K562 (cell line): Measurements from ENCODE around the gene C19orf85. TPM values are rescaled to one million over a fixed set of nuclear protein-coding genes. Genes with fewer than 3 reads are reported as not detected.

Experiments used
- CGGBP1 ChIP-seq: fragments of 250-450 bp; sonication (Bioruptor Pico); IDR thresholded peaks from 2 replicates; pipeline ENCODE4 v1.9.0; 2021; ENCODE audit warnings: mild to moderate bottlenecking
- GATAD2B ChIP-seq: fragments of 450-650 bp; IDR thresholded peaks from 2 replicates; pipeline ENCODE4 v1.6.1; 2017; ENCODE audit warnings: mild to moderate bottlenecking, borderline replicate concordance
- MEF2A ChIP-seq: IDR thresholded peaks from 2 replicates; pipeline ENCODE4 v1.6.1; 2011; ENCODE audit warnings: low read depth, mild to moderate bottlenecking, low read length, moderate library complexity; ENCODE audit not compliant: control insufficient read depth
- MLX ChIP-seq, 2 experiments: fragments of 450-650 bp in 1 of 2; sonication (generic) in 1 of 2; formaldehyde crosslinking; conservative IDR thresholded peaks; 2 replicates each; pipeline versions ENCODE4 v1.4.0 to v1.8.1; 2020 to 2022; ENCODE audit warnings: mild to moderate bottlenecking in 1 of 2, missing genetic modification reagents in 1 of 2
- MTA3 ChIP-seq: fragments of 450-650 bp; formaldehyde crosslinking; IDR thresholded peaks from 2 replicates; pipeline ENCODE4 v1.6.1; 2017; ENCODE audit warnings: mild to moderate bottlenecking, borderline replicate concordance
- MXD1 ChIP-seq: fragments of 250-450 bp; sonication (Bioruptor Pico); IDR thresholded peaks from 2 replicates; pipeline ENCODE4 v1.8.0; 2021; ENCODE audit warnings: borderline replicate concordance, mild to moderate bottlenecking, moderate library complexity; ENCODE audit not compliant: poor library complexity, severe bottlenecking
- NFRKB ChIP-seq: fragments of 450-650 bp; IDR thresholded peaks from 2 replicates; pipeline ENCODE4 v1.6.1; 2016; ENCODE audit warnings: low read depth
- NRF1 ChIP-seq, 2 experiments: fragments of 450-650 bp; IDR thresholded peaks in 1 of 2; conservative IDR thresholded peaks in 1 of 2; 2 replicates each; pipeline ENCODE4 v1.6.1; 2014; ENCODE audit warnings: mild to moderate bottlenecking in 2 of 2
- PKNOX1 ChIP-seq: fragments of 450-650 bp; IDR thresholded peaks from 2 replicates; pipeline ENCODE4 v1.6.1; 2016
- POLR2H ChIP-seq: IDR thresholded peaks from 2 replicates; pipeline ENCODE4 v1.6.1; 2016; ENCODE audit warnings: missing genetic modification characterization, low read depth, mild to moderate bottlenecking, control low read depth, missing compliant biosample characterization, moderate library complexity
- RNF219 ChIP-seq: fragments of 250-450 bp; sonication (Bioruptor Pico); IDR thresholded peaks from 2 replicates; pipeline ENCODE4 v1.5.0; 2022; ENCODE audit warnings: mild to moderate bottlenecking
- SUPT5H ChIP-seq: fragments of 450-650 bp; IDR thresholded peaks from 2 replicates; pipeline ENCODE4 v1.6.1; 2016
- THRB ChIP-seq: fragments of 450-650 bp; formaldehyde crosslinking; conservative IDR thresholded peaks from 2 replicates; pipeline ENCODE4 v1.4.0; 2022; ENCODE audit warnings: mild to moderate bottlenecking, missing genetic modification characterization
- XRCC5 ChIP-seq: fragments of 200-400 bp; formaldehyde crosslinking; IDR thresholded peaks from 2 replicates; pipeline ENCODE4 v1.6.1; 2017; ENCODE audit warnings: low read depth, mild to moderate bottlenecking, low read length
- YBX1 ChIP-seq: fragments of 450-650 bp; IDR thresholded peaks from 2 replicates; pipeline ENCODE4 v1.7.1; 2016; ENCODE audit warnings: mild to moderate bottlenecking
- ZNF398 ChIP-seq: fragments of 250-450 bp; sonication (Bioruptor Pico); IDR thresholded peaks from 2 replicates; pipeline ENCODE4 v1.8.0; 2021; ENCODE audit warnings: moderate library complexity, mild to moderate bottlenecking, inconsistent platforms
- ZNF76 ChIP-seq: fragments of 250-450 bp; sonication (Bioruptor Pico); IDR thresholded peaks from 2 replicates; pipeline ENCODE4 v1.4.0; 2020; ENCODE audit warnings: mild to moderate bottlenecking, moderate library complexity, borderline replicate concordance
- ZNF766 ChIP-seq: fragments of 200-800 bp; sonication (Bioruptor generic); conservative IDR thresholded peaks from 2 replicates; pipeline ENCODE4 v1.6.1; 2016; ENCODE audit warnings: missing genetic modification characterization, missing compliant biosample characterization
- polyA plus RNA-seq, 8 experiments: library from polyadenylated mRNA; depleted of rRNA in 4 of 8; stranded (reverse) in 5 of 8; unstranded in 3 of 8; fragments of >200 nt; fragmentation: Nextera tagmentation in 2 of 8; fragmentation: Illumina TruSeq in 1 of 8; extraction: Ambion mirVana in 2 of 8; extraction: Trizol in 1 of 8; gene quantifications; 2 replicates each; pipeline versions ENCODE4 v1.2.1 to v1.2.3, GENCODE V29; 2011 to 2014; ENCODE audit warnings: inconsistent platforms in 1 of 8, missing spikeins in 1 of 8
- total RNA-seq, 7 experiments: library from RNA; depleted of rRNA in 6 of 7; stranded (reverse); fragments of >200 nt in 6 of 7; fragmentation: Illumina TruSeq in 2 of 7; extraction: Trizol in 2 of 7; gene quantifications; 2 replicates each; pipeline versions ENCODE4 v1.2.1 to v1.2.3, GENCODE V29; 2011 to 2021; ENCODE audit warnings: low replicate concordance in 1 of 7

C19orf85 gene
- total and polyA plus RNA-seq, 9 of the 15 experiments (the other 6 are each of a cell fraction or from before 2014, with no cell fraction given): not detected

- TF ChIP-seq YBX1 (no peak), MTA3 (peak; percentile 49; the same call in 1 of the 2 replicates), NRF1 (conservative IDR thresholded peaks at IDR 0.05 in 1 of 2, IDR thresholded peaks at IDR 0.05 in 1 of 2) (peak; percentile 19 to 35; a peak in 2 of 4 replicates), GATAD2B (no peak; the same call in 1 of the 2 replicates), THRB (CRISPR knock-in tag) (0 out of 2 replicates have a peak, but pooled peaks have one; percentile 32), XRCC5 (peak; percentile 72; the same call in 1 of the 2 replicates), MXD1 (no peak), ZNF76 (CRISPR knock-in tag) (no peak), PKNOX1 (peak; percentile 33; the same call in 1 of the 2 replicates), SUPT5H (no peak), CGGBP1 (no peak), POLR2H (tag) (peak; percentile 81), RNF219 (no peak), MLX (CRISPR knock-in tag; conservative IDR thresholded peaks at IDR 0.05) (no peak), ZNF398 (no peak), ZNF766 (CRISPR knock-in tag) (0 out of 2 replicates have a peak, but pooled peaks have one; percentile 6), MEF2A (no peak), NFRKB (peak; percentile 87)
Observed at GRCh38 chr19:55467236-55468053, 2.9 kb upstream of the C19orf85 start (continued).
